Activated naive CD4-positive, alpha-beta T cell treated with anti-CD3 and anti-CD28 coated beads for 36 hours (primary cell): ENCODE measurements around the gene HABP2. TPM values are rescaled to one million over a fixed set of nuclear protein-coding genes. Genes with fewer than 3 reads are reported as not detected.

Experiments used
- CTCF ChIA-PET: fragments of 350-600 bp; sonication (Branson Sonifier 250); formaldehyde crosslinking; loops from one replicate; lab custom pipeline; 2021; ENCODE audit warnings: antibody characterized with exemption; lab: Charles Lee
- DNase-seq: peaks from one replicate; pipeline ENCODE4 v3.0.0-alpha.2; 2020
- H3K27ac Mint-ChIP-seq: one replicate; pipeline ENCODE4 v1.8.0; 2021; ENCODE audit warnings: mild to moderate bottlenecking, mixed read lengths
- H3K27me3 Mint-ChIP-seq: one replicate; pipeline ENCODE4 v1.8.0; 2021; ENCODE audit warnings: low read depth, mixed read lengths
- H3K36me3 Mint-ChIP-seq: one replicate; pipeline ENCODE4 v1.8.0; 2021; ENCODE audit warnings: low read depth, mixed read lengths
- H3K4me1 Mint-ChIP-seq: one replicate; pipeline ENCODE4 v1.8.0; 2021; ENCODE audit warnings: low read depth, mixed read lengths
- H3K4me3 Mint-ChIP-seq: one replicate; pipeline ENCODE4 v1.8.0; 2021; ENCODE audit warnings: mild to moderate bottlenecking, moderate library complexity, mixed read lengths
- H3K9me3 Mint-ChIP-seq: one replicate; pipeline ENCODE4 v1.8.0; 2021; ENCODE audit warnings: mixed read lengths
- intact Hi-C: fragments of 100-400 bp; cut with micrococcal nuclease; formaldehyde crosslinking; loops from one replicate; pipeline ENCODE4 v1.15.1; 2023
- total RNA-seq, 2 experiments: library from RNA; stranded (reverse); gene quantifications; one replicate each; pipeline ENCODE4 v1.2.3, GENCODE V29; 2021

HABP2 gene
- total RNA-seq, 2 experiments from 2014 or later: not detected

GRCh38 chr10:113547426-113547825 is 5.4 kb upstream of the HABP2 start:
- Mint-ChIP-seq H3K4me1 (no peaks in the 10 kb centered on the region), H3K36me3 (no peaks in the 10 kb centered on the region), H3K27ac (no peak overlapping the region), H3K27me3 (peaks cover 3% of the 10 kb centered on the region), H3K9me3 (no peaks in the 10 kb centered on the region), H3K4me3 (no peak overlapping the region)
- intact Hi-C loops: no loop called here
- CTCF ChIA-PET: interaction anchor here (1.6 kb wide), 1 partner anchor 15 kb away, joined by 4 read pairs; no protein-coding TSS in a partner anchor
- no peak for DNase-seq

- CTCF ChIA-PET: no interaction called here
- H3K4me3 Mint-ChIP-seq: no peak overlapping the region
- H3K27me3 Mint-ChIP-seq: peaks cover 3% of the 10 kb centered on the region
- no peak overlapping the region for H3K27ac Mint-ChIP-seq
- intact Hi-C loops: no loop called here
- no peaks in the 10 kb centered on the region for H3K9me3 Mint-ChIP-seq
- H3K36me3 Mint-ChIP-seq: no peaks in the 10 kb centered on the region
- DNase-seq: no peak
- no peaks in the 10 kb centered on the region for H3K4me1 Mint-ChIP-seq
These were observed 3.0 kb upstream of the HABP2 start for GRCh38 chr10:113549856-113550255.

- CTCF ChIA-PET: no interaction called here
These were observed 2.5 kb upstream of the HABP2 start for GRCh38 chr10:113550365-113550764.

GRCh38 chr10:113552014-113552413 is 839 bp upstream of the HABP2 start:
- DNase-seq: no peak
- intact Hi-C loops: no loop called here
- Mint-ChIP-seq H3K36me3 (no peaks in the 10 kb centered on the region), H3K27me3 (peaks cover 2% of the 10 kb centered on the region), H3K4me1 (no peaks in the 10 kb centered on the region), H3K9me3 (no peaks in the 10 kb centered on the region), H3K27ac (no peak overlapping the region), H3K4me3 (no peak overlapping the region)
- CTCF ChIA-PET: no interaction called here

More at GRCh38 chr10:113550365-113550764, 2.5 kb upstream of the HABP2 start:
- Mint-ChIP-seq H3K36me3 (no peaks in the 10 kb centered on the region), H3K4me1 (no peaks in the 10 kb centered on the region), H3K27me3 (peaks cover 3% of the 10 kb centered on the region), H3K4me3 (no peak overlapping the region), H3K9me3 (no peaks in the 10 kb centered on the region), H3K27ac (no peak overlapping the region)
- intact Hi-C loops: no loop called here
- DNase-seq: no peak

GRCh38 chr10:113553149-113553548 is 296 bp downstream of the HABP2 start:
- H3K36me3 Mint-ChIP-seq: no peaks in the 10 kb centered on the region
- intact Hi-C loops: no loop called here
- CTCF ChIA-PET: no interaction called here
- peaks cover 10% of the 10 kb centered on the region for H3K27me3 Mint-ChIP-seq
- H3K27ac Mint-ChIP-seq: no peak overlapping the region
- no peaks in the 10 kb centered on the region for H3K9me3 Mint-ChIP-seq
- no peak overlapping the region for H3K4me3 Mint-ChIP-seq
- no peak for DNase-seq
- H3K4me1 Mint-ChIP-seq: peaks cover 4% of the 10 kb centered on the region

GRCh38 chr10:113554214-113554613 is 1.4 kb downstream of the HABP2 start:
- Mint-ChIP-seq H3K27ac (no peak overlapping the region), H3K4me3 (no peak overlapping the region), H3K9me3 (no peaks in the 10 kb centered on the region), H3K36me3 (no peaks in the 10 kb centered on the region), H3K4me1 (peaks cover 7% of the 10 kb centered on the region), H3K27me3 (peaks cover 10% of the 10 kb centered on the region)
- intact Hi-C loops: no loop called here
- no peak for DNase-seq
- CTCF ChIA-PET: no interaction called here

GRCh38 chr10:113555245-113555644 is 2.4 kb downstream of the HABP2 start:
- H3K27ac Mint-ChIP-seq: no peak overlapping the region
- peaks cover 7% of the 10 kb centered on the region for H3K4me1 Mint-ChIP-seq

GRCh38 chr10:113555751-113556150 is 2.9 kb downstream of the HABP2 start:
- H3K9me3 Mint-ChIP-seq: no peaks in the 10 kb centered on the region
- intact Hi-C loops: no loop called here
- peaks cover 7% of the 10 kb centered on the region for H3K4me1 Mint-ChIP-seq
- CTCF ChIA-PET: no interaction called here
- H3K27me3 Mint-ChIP-seq: peaks cover 10% of the 10 kb centered on the region
- DNase-seq: no peak
- H3K27ac Mint-ChIP-seq: no peak overlapping the region
- no peak overlapping the region for H3K4me3 Mint-ChIP-seq
- H3K36me3 Mint-ChIP-seq: no peaks in the 10 kb centered on the region

More at GRCh38 chr10:113555245-113555644, 2.4 kb downstream of the HABP2 start:
- H3K27me3 Mint-ChIP-seq: peaks cover 10% of the 10 kb centered on the region
- no peaks in the 10 kb centered on the region for H3K9me3 Mint-ChIP-seq
- intact Hi-C loops: no loop called here
- CTCF ChIA-PET: no interaction called here
- no peaks in the 10 kb centered on the region for H3K36me3 Mint-ChIP-seq
- no peak for DNase-seq
- H3K4me3 Mint-ChIP-seq: no peak overlapping the region

- H3K9me3 Mint-ChIP-seq: no peaks in the 10 kb centered on the region
- peaks cover 7% of the 10 kb centered on the region for H3K4me1 Mint-ChIP-seq
- no peak overlapping the region for H3K27ac Mint-ChIP-seq
- CTCF ChIA-PET: no interaction called here
- intact Hi-C loops: no loop called here
- H3K36me3 Mint-ChIP-seq: no peaks in the 10 kb centered on the region
- H3K4me3 Mint-ChIP-seq: no peak overlapping the region
- no peak for DNase-seq
- peaks cover 10% of the 10 kb centered on the region for H3K27me3 Mint-ChIP-seq
These were observed 4.6 kb downstream of the HABP2 start for GRCh38 chr10:113557424-113557862.

- H3K27ac Mint-ChIP-seq: no peak overlapping the region
- peaks cover 10% of the 10 kb centered on the region for H3K27me3 Mint-ChIP-seq
- peaks cover 7% of the 10 kb centered on the region for H3K4me1 Mint-ChIP-seq
- CTCF ChIA-PET: no interaction called here
- DNase-seq: no peak
- no peaks in the 10 kb centered on the region for H3K9me3 Mint-ChIP-seq
- H3K36me3 Mint-ChIP-seq: no peaks in the 10 kb centered on the region
- intact Hi-C loops: no loop called here
- H3K4me3 Mint-ChIP-seq: no peak overlapping the region
These were observed 5.1 kb downstream of the HABP2 start for GRCh38 chr10:113557903-113558321.

- intact Hi-C loops: loop anchor here (5.0 kb wide), 2 partner anchors 108 to 433 kb away; no protein-coding TSS in a partner anchor
- Mint-ChIP-seq H3K36me3 (no peaks in the 10 kb centered on the region), H3K27ac (no peak overlapping the region), H3K27me3 (peaks cover 10% of the 10 kb centered on the region), H3K9me3 (no peaks in the 10 kb centered on the region), H3K4me1 (peaks cover 8% of the 10 kb centered on the region), H3K4me3 (no peak overlapping the region)
- CTCF ChIA-PET: interaction anchor here (0.5 to 0.7 kb wide), 2 partner anchors 81 to 1084 kb away, joined by 3 to 4 read pairs; no protein-coding TSS in a partner anchor
- DNase-seq: no peak
These were observed 7.2 kb downstream of the HABP2 start for GRCh38 chr10:113560071-113560470.

GRCh38 chr10:113561214-113561613 is 8.4 kb downstream of the HABP2 start:
- Mint-ChIP-seq H3K4me3 (no peak overlapping the region), H3K4me1 (peaks cover 8% of the 10 kb centered on the region), H3K9me3 (no peaks in the 10 kb centered on the region), H3K27me3 (peaks cover 10% of the 10 kb centered on the region), H3K36me3 (no peaks in the 10 kb centered on the region), H3K27ac (no peak overlapping the region)
- intact Hi-C loops: loop anchor here (5.0 kb wide), 2 partner anchors 109 to 434 kb away; no protein-coding TSS in a partner anchor
- DNase-seq: no peak
- CTCF ChIA-PET: no interaction called here

- Mint-ChIP-seq H3K27me3 (peaks cover 8% of the 10 kb centered on the region), H3K36me3 (no peaks in the 10 kb centered on the region), H3K27ac (no peak overlapping the region), H3K9me3 (no peaks in the 10 kb centered on the region), H3K4me3 (no peak overlapping the region), H3K4me1 (peaks cover 8% of the 10 kb centered on the region)
- no peak for DNase-seq
- CTCF ChIA-PET: interaction anchor here (0.6 to 1.3 kb wide), 4 partner anchors 15 to 1425 kb away, joined by 3 to 5 read pairs (median 4); no protein-coding TSS in a partner anchor
- intact Hi-C loops: loop anchor here (2.0 to 5.0 kb wide), 3 partner anchors 110 to 435 kb away; no protein-coding TSS in a partner anchor
These were observed 9.2 kb downstream of the HABP2 start for GRCh38 chr10:113562069-113562468.
